ENCODE results near the gene CYP21A2. TPM values are rescaled to one million over a fixed set of nuclear protein-coding genes. Genes with fewer than 3 reads are reported as not detected.

CYP21A2 gene
- total RNA-seq: under 0.01 TPM in 1 of 2 replicates, not detected in the other

DNA sequence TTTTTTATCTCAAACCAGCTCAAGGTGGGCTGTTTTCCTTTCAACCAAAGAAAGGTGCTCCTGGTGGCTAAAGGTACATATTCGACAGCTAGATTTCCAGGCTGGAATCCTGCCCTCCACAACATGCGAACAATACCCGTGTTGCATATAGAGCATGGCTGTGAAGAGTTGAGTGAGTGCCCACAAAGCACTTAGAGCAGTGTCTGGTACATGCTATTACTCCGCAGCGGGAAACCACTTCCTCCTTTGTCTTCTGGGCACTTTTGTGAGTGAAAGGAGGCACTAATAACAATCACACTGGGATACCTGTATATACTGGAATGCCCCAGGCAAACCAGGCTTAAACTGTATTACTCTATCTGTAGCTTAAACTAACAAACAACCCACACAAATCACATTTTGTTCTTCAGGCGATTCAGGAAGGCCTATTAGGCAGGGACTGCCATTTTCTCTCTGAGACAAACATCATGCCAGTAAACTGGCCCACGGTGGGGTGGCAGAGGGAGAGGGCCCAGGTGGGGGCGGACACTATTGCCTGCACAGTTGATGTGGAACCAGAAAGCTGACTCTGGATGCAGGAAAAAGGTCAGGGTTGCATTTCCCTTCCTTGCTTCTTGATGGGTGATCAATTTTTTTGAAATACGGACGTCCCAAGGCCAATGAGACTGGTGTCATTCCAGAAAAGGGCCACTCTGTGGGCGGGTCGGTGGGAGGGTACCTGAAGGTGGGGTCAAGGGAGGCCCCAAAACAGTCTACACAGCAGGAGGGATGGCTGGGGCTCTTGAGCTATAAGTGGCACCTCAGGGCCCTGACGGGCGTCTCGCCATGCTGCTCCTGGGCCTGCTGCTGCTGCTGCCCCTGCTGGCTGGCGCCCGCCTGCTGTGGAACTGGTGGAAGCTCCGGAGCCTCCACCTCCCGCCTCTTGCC is at the start of gene CYP21A2:
TSS of gene CYP21A2 (plus strand) at position 818 of the 927 bp plus-strand sequence. CDS start at position 826, 8 bp downstream.

DNA sequence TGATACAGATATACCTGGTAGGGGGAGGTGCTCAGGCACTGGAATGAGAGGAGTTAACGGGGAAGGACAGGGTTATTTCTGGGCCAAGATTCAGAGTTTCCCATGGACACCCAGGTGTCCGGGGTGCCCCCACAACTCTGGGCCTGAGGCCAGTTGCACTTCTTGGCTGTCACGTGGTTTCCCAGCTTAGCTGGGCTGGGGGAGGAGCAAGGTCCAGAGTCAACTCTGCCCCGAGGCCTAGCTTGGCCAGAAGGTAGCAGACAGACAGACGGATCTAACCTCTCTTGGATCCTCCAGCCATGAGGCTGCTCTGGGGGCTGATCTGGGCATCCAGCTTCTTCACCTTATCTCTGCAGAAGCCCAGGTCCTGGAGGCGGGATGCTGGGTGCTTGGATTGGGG is 23.7 kb upstream of the CYP21A2 start, which contains the start of gene C4B:
TSS of gene C4B (plus strand) at position 249 of the 400 bp plus-strand sequence. CDS start at position 300, 51 bp downstream.

Other genes starting within 250 kb of the CYP21A2 start
- gene VARS1, start 242.7 kb upstream of the CYP21A2 start, total RNA-seq: 28.1 and 36.1 TPM in 2 replicates
- gene LSM2, start 231.4 kb upstream of the CYP21A2 start, total RNA-seq: 17.8 and 19.1 TPM in 2 replicates
- 1.7 and 2.3 TPM in 2 replicates for gene HSPA1L, start 223.1 kb upstream of the CYP21A2 start, total RNA-seq
- 92.2 and 182 TPM in 2 replicates for gene HSPA1A, start 222.9 kb upstream of the CYP21A2 start, total RNA-seq
- 149 and 280 TPM in 2 replicates for gene HSPA1B, start 210.7 kb upstream of the CYP21A2 start, total RNA-seq
- 73.7 and 87.3 TPM in 2 replicates for gene NEU1, start 175.6 kb upstream of the CYP21A2 start, total RNA-seq
- gene SLC44A4, start 159.4 kb upstream of the CYP21A2 start, total RNA-seq: 0.52 TPM in 1 of 2 replicates, not detected in the other
- gene EHMT2, start 140.7 kb upstream of the CYP21A2 start, total RNA-seq: 76.3 and 106 TPM in 2 replicates
- 9.6 and 14.6 TPM in 2 replicates for gene ZBTB12, start 136.3 kb upstream of the CYP21A2 start, total RNA-seq
- gene C2, start 110.7 kb upstream of the CYP21A2 start, total RNA-seq: 0.86 and 2.0 TPM in 2 replicates
- gene CFB, start 92.3 kb upstream of the CYP21A2 start, total RNA-seq: 33.7 and 56.8 TPM in 2 replicates
- 81.3 and 85.3 TPM in 2 replicates for gene NELFE, start 79.4 kb upstream of the CYP21A2 start, total RNA-seq
- 55.6 and 56.4 TPM in 2 replicates for gene SKIC2, start 79.2 kb upstream of the CYP21A2 start, total RNA-seq
- 7.7 and 8.2 TPM in 2 replicates for gene DXO, start 66.3 kb upstream of the CYP21A2 start, total RNA-seq
- gene C4A, start 56.4 kb upstream of the CYP21A2 start, total RNA-seq: 13.1 and 13.6 TPM in 2 replicates
- gene C4B, start 23.6 kb upstream of the CYP21A2 start, total RNA-seq: 8.8 and 15.4 TPM in 2 replicates
- gene TNXB, start 70.9 kb downstream of the CYP21A2 start, total RNA-seq: 10.6 and 39.2 TPM in 2 replicates
- 10.2 and 12.0 TPM in 2 replicates for gene ATF6B, start 89.8 kb downstream of the CYP21A2 start, total RNA-seq
- 7.3 and 8.9 TPM in 2 replicates for gene FKBPL, start 91.9 kb downstream of the CYP21A2 start, total RNA-seq
- gene PRRT1, start 113.5 kb downstream of the CYP21A2 start, total RNA-seq: 0.09 and 0.32 TPM in 2 replicates
- 18.6 and 39.7 TPM in 2 replicates for gene PPT2, start 115.7 kb downstream of the CYP21A2 start, total RNA-seq
- 1.6 and 2.4 TPM in 2 replicates for gene EGFL8, start 126.2 kb downstream of the CYP21A2 start, total RNA-seq
- gene AGPAT1, start 137.7 kb downstream of the CYP21A2 start, total RNA-seq: 21.9 and 22.2 TPM in 2 replicates
- gene RNF5, start 140.0 kb downstream of the CYP21A2 start, total RNA-seq: 14.4 and 15.6 TPM in 2 replicates
- gene AGER, start 145.8 kb downstream of the CYP21A2 start, total RNA-seq: 0.16 and 0.17 TPM in 2 replicates
- gene PBX2, start 151.8 kb downstream of the CYP21A2 start, total RNA-seq: 27.9 and 31.4 TPM in 2 replicates
- gene GPSM3, start 154.2 kb downstream of the CYP21A2 start, total RNA-seq: 0.17 and 0.95 TPM in 2 replicates
- 0.77 and 0.79 TPM in 2 replicates for gene NOTCH4, start 185.7 kb downstream of the CYP21A2 start, total RNA-seq